SU-DHL-6 (cell line): ENCODE data around the gene ZFHX2.

Source experiments
- CTCF ChIP-seq: fragments of 200-600 bp; sonication (generic); IDR thresholded peaks from one replicate; pipeline ENCODE4 v1.5.1; 2017; ENCODE audit warnings: antibody characterized with exemption, mild to moderate bottlenecking, low read length, moderate library complexity; ENCODE audit not compliant: insufficient read depth, poor library complexity, severe bottlenecking
- EZH2phosphoT487 ChIP-seq: fragments of 200-600 bp; sonication (generic), shearing (Covaris generic); conservative IDR thresholded peaks from 2 replicates; pipeline ENCODE4 v1.6.1; 2018; ENCODE audit warnings: mild to moderate bottlenecking, antibody characterized with exemption, low read length, moderate library complexity, mixed read lengths

- TF ChIP-seq CTCF (no peak), EZH2phosphoT487 (no peak)
Observed at GRCh38 chr14:23555533-23555881, 3.9 kb upstream of the ZFHX2 start.
